ENCODE data around the gene CTIF.

GRCh38 chr18:48597671-48598070 lies 58.8 kb downstream of the CTIF start:
- TF ChIP-seq POLR2AphosphoS5 (IDR thresholded peaks at IDR 0.05; ENCODE audit: low read depth, low read length) = no peak
- TF ChIP-seq SIN3A (IDR thresholded peaks at IDR 0.05; ENCODE audit: borderline replicate concordance, insufficient read depth, low read depth, low read length) = no peak
- TF ChIP-seq CTCF (IDR thresholded peaks at IDR 0.05) = no peak
- TF ChIP-seq REST (IDR thresholded peaks at IDR 0.05; ENCODE audit: insufficient read depth in 1 of 2, low read depth in 2 of 2, low read length in 1 of 2) = no peak
- TF ChIP-seq TCF7L2 (IDR thresholded peaks at IDR 0.05; ENCODE audit: low read depth, low read length) = no peak
